K562 (cell line): ENCODE data around the gene CREG2. TPM values are rescaled to one million over a fixed set of nuclear protein-coding genes. Genes with fewer than 3 reads are reported as not detected.

ENCODE experiments used
- ATAC-seq: fragments of 200-7000 bp; cut with Tn5 transposase; 3 replicates; pipeline ENCODE4 v1.9.1; 2020; ENCODE audit warnings: moderate library complexity
- BruUV-seq: library from RNA; stranded (reverse); fragments of 400-500 nt; replicated peaks from 2 replicates; lab custom pipeline; 2021; lab: Mats Ljungman, UMichigan
- CTCF ChIA-PET: fragments of 300-600 bp; formaldehyde crosslinking; extraction: SDS; loops from one replicate; lab custom pipeline; 2021; ENCODE audit warnings: low intra/inter-chr PET ratio; lab: Yijun Ruan, JAX
- POLR2A ChIA-PET: fragments of 300-600, 350-650 bp; sonication (Branson Sonifier 250); formaldehyde crosslinking; extraction: SDS; loops from one replicate; lab custom pipeline; 2021; ENCODE audit warnings: antibody characterized with exemption, inconsistent platforms; lab: Yijun Ruan, JAX
- DNase-seq, 4 experiments: peaks; one replicate each; pipeline versions ENCODE4 v3.0.0 to v3.0.0-alpha.2; 2011 to 2018; ENCODE audit warnings: low spot score in 3 of 4, mixed read lengths in 3 of 4; ENCODE audit errors: extremely low read depth in 1 of 4
- FAIRE-seq: peaks from 2 replicates; lab custom pipeline; 2011; peaks lifted over from hg19 to GRCh38; lab: Jason Lieb, UNC
- H2AFZ ChIP-seq: 2 replicates; pipeline ENCODE4 v1.6.0; 2011; ENCODE audit warnings: low read depth, low read length, control low read depth, inconsistent platforms
- H3K27ac ChIP-seq: fragments of 200-600 bp; 3 replicates; pipeline ENCODE4 v1.8.0; 2011; ENCODE audit warnings: low read depth, mild to moderate bottlenecking, control low read depth, inconsistent platforms, low read length, moderate library complexity, mixed read lengths; ENCODE audit errors: extremely low read depth
- H3K27me3 ChIP-seq, 2 experiments: fragments of 300-600 bp in 1 of 2; 2 replicates in 1 of 2; 3 replicates in 1 of 2; pipeline versions ENCODE4 v1.6.0 to v1.8.0; 2011; ENCODE audit warnings: inconsistent platforms in 2 of 2, low read length in 2 of 2, mild to moderate bottlenecking in 1 of 2, mixed read lengths in 1 of 2, moderate library complexity in 1 of 2; ENCODE audit not compliant: control insufficient read depth in 2 of 2, insufficient read depth in 2 of 2
- H3K36me3 ChIP-seq: fragments of 300-600 bp; 3 replicates; pipeline ENCODE4 v1.8.0; 2011; ENCODE audit warnings: mild to moderate bottlenecking, low read length, inconsistent platforms; ENCODE audit not compliant: control insufficient read depth, insufficient read depth
- H3K4me1 ChIP-seq, 2 experiments: fragments of 200-600 bp in 1 of 2; replicated peaks in 1 of 2; 2 replicates in 1 of 2; 3 replicates in 1 of 2; pipeline versions ENCODE4 v1.5.1 to v1.8.0; 2011; ENCODE audit warnings: inconsistent platforms in 2 of 2, low read length in 2 of 2, mild to moderate bottlenecking in 1 of 2, mixed read lengths in 1 of 2, moderate library complexity in 1 of 2; ENCODE audit not compliant: control insufficient read depth in 2 of 2, insufficient read depth in 2 of 2
- H3K4me2 ChIP-seq: 2 replicates; pipeline ENCODE4 v1.6.1; 2011; ENCODE audit warnings: low read length, control low read depth, inconsistent platforms, mixed read lengths; ENCODE audit not compliant: insufficient read depth
- H3K4me3 ChIP-seq: fragments of 200-600 bp; sonication (generic), shearing (Covaris generic); 2 replicates; pipeline ENCODE4 v1.5.1; 2016; ENCODE audit warnings: control low read depth, inconsistent platforms
- H3K79me2 ChIP-seq: fragments of 200-600 bp; 3 replicates; pipeline ENCODE4 v1.8.0; 2011; ENCODE audit warnings: low read length, inconsistent platforms; ENCODE audit not compliant: control insufficient read depth, insufficient read depth
- H3K9ac ChIP-seq, 2 experiments: 2 replicates each; pipeline versions ENCODE4 v1.6.0 to v1.6.1; 2011; ENCODE audit warnings: low read depth in 2 of 2, low read length in 2 of 2, control low read depth in 1 of 2, inconsistent platforms in 1 of 2, mild to moderate bottlenecking in 1 of 2, mixed read lengths in 1 of 2; ENCODE audit not compliant: insufficient read depth in 1 of 2
- H3K9me1 ChIP-seq: one replicate; pipeline ENCODE4 v1.6.0; 2011; ENCODE audit warnings: inconsistent platforms, mild to moderate bottlenecking, low read length, moderate library complexity; ENCODE audit not compliant: control insufficient read depth, insufficient read depth
- H3K9me3 ChIP-seq: replicated peaks from 2 replicates; pipeline ENCODE4 v1.5.1; 2011; ENCODE audit warnings: low read depth, low read length, inconsistent platforms; ENCODE audit not compliant: control insufficient read depth, insufficient read depth
- H4K20me1 ChIP-seq: replicated peaks from 2 replicates; pipeline ENCODE4 v1.6.1; 2011; ENCODE audit warnings: low read length, inconsistent platforms, mixed read lengths; ENCODE audit not compliant: control insufficient read depth, insufficient read depth
- CTBP1 ChIP-seq: fragments of 450-650 bp; IDR thresholded peaks from 2 replicates; pipeline ENCODE4 v1.6.1; 2016; ENCODE audit warnings: borderline replicate concordance
- CTCFL ChIP-seq: IDR thresholded peaks from 2 replicates; pipeline ENCODE4 v1.6.1; 2011; ENCODE audit warnings: borderline replicate concordance, low read depth, mild to moderate bottlenecking, moderate library complexity, low read length; ENCODE audit not compliant: insufficient read depth, poor library complexity, severe bottlenecking
- GTF2A2 ChIP-seq: IDR thresholded peaks from 2 replicates; pipeline ENCODE4 v1.6.1; 2016; ENCODE audit warnings: mild to moderate bottlenecking, missing genetic modification characterization, missing compliant biosample characterization
- NFXL1 ChIP-seq: fragments of 450-650 bp; formaldehyde crosslinking; IDR thresholded peaks from 2 replicates; pipeline ENCODE4 v1.4.0; 2021; ENCODE audit warnings: mild to moderate bottlenecking
- REST ChIP-seq, 2 experiments: fragments of 450-650 bp; formaldehyde crosslinking in 1 of 2; IDR thresholded peaks; 2 replicates each; pipeline versions ENCODE4 v1.4.0 to v1.6.1; 2014 to 2020; ENCODE audit warnings: mild to moderate bottlenecking in 2 of 2, borderline replicate concordance in 1 of 2, low read depth in 1 of 2
- ZFP91 ChIP-seq: sonication (generic); formaldehyde crosslinking; IDR thresholded peaks from 2 replicates; pipeline ENCODE4 v1.8.0; 2022; ENCODE audit warnings: mild to moderate bottlenecking, missing genetic modification reagents
- ZNF316 ChIP-seq: fragments of 450-650 bp; IDR thresholded peaks from 2 replicates; pipeline ENCODE4 v1.6.1; 2016
- ZNF551 ChIP-seq: fragments of 250-450 bp; sonication (Bioruptor Pico); IDR thresholded peaks from 2 replicates; pipeline ENCODE4 v1.5.0; 2021; ENCODE audit warnings: mild to moderate bottlenecking, moderate library complexity
- WGBS: fragments of 100-300 bp; shearing (Covaris generic); methylation state at CpG from one replicate; pipeline ENCODE4 v1.1.6; 2016; ENCODE audit warnings: low coverage, mixed read lengths; ENCODE audit not compliant: insufficient coverage; ENCODE audit errors: missing lambda C conversion rate; 5-methylcytosine and 5-hydroxymethylcytosine counted together
- in situ Hi-C: fragments of 300-500 bp; cut with MboI; formaldehyde crosslinking; loops from 4 replicates; pipeline ENCODE4 v1.15.0; 2018; ENCODE audit warnings: inconsistent platforms, mixed read lengths
- intact Hi-C: fragments of 100-400 bp; cut with micrococcal nuclease; formaldehyde crosslinking; loops from 2 replicates; pipeline ENCODE4 v1.14.2; 2022
- polyA plus RNA-seq, 8 experiments: library from polyadenylated mRNA; depleted of rRNA in 4 of 8; stranded (reverse) in 5 of 8; unstranded in 3 of 8; fragments of >200 nt; fragmentation: Nextera tagmentation in 2 of 8; fragmentation: Illumina TruSeq in 1 of 8; extraction: Ambion mirVana in 2 of 8; extraction: Trizol in 1 of 8; gene quantifications; 2 replicates each; pipeline versions ENCODE4 v1.2.1 to v1.2.3, GENCODE V29; 2011 to 2014; ENCODE audit warnings: inconsistent platforms in 1 of 8, missing spikeins in 1 of 8
- total RNA-seq, 7 experiments: library from RNA; depleted of rRNA in 6 of 7; stranded (reverse); fragments of >200 nt in 6 of 7; fragmentation: Illumina TruSeq in 2 of 7; extraction: Trizol in 2 of 7; gene quantifications; 2 replicates each; pipeline versions ENCODE4 v1.2.1 to v1.2.3, GENCODE V29; 2011 to 2021; ENCODE audit warnings: low replicate concordance in 1 of 7

Gene CREG2
- total and polyA plus RNA-seq, 9 of the 15 experiments (the other 6 are each of a cell fraction or from before 2014, with no cell fraction given): not detected

- H3K27ac ChIP-seq: no peak overlapping the region
- H3K79me2 ChIP-seq: no peaks in the 10 kb centered on the region
- peak overlapping the region; percentile 28; the same call in 1 of the 2 replicates for H2AFZ ChIP-seq
- intact Hi-C loops: loop anchor here (5.0 to 10.0 kb wide), 2 partner anchors 75 to 97 kb away; no protein-coding TSS in a partner anchor
- ATAC-seq: peak; percentile 89
- POLR2A ChIA-PET: interaction anchor here (0.5 to 1.2 kb wide), 6 partner anchors 9 to 931 kb away, joined by 3 to 4 read pairs (median 3); no protein-coding TSS in a partner anchor
- H3K9ac ChIP-seq: no peak overlapping the region
- no peaks in the 10 kb centered on the region for H3K9me3 ChIP-seq
- peak; percentile 70 to 78 (median 75) for DNase-seq
- FAIRE-seq: peak; percentile 85
- WGBS: 14% methylated on average over 19 of the region's 21 CpGs
- peaks cover 0 to 4% of the 10 kb centered on the region in 2 experiments; a peak in 2 of 5 replicates for H3K4me1 ChIP-seq
- no peaks in the 10 kb centered on the region for H3K36me3 ChIP-seq
- no peaks in the 10 kb centered on the region for H4K20me1 ChIP-seq
- H3K9me1 ChIP-seq: no peaks in the 10 kb centered on the region
- no TSS peak for BruUV-seq
- H3K27me3 ChIP-seq: peaks cover 5 to 27% of the 10 kb centered on the region in 2 experiments; a peak in 2 of 5 replicates
- H3K4me3 ChIP-seq: no peak overlapping the region
- peak overlapping the region; percentile 1; the same call in 1 of the 2 replicates for H3K4me2 ChIP-seq
- CTCF ChIA-PET: interaction anchor here (0.7 kb wide), 2 partner anchors 490 to 1264 kb away, joined by 3 to 6 read pairs; no protein-coding TSS in a partner anchor
- in situ Hi-C loops: no loop called here
- TF ChIP-seq NFXL1 (CRISPR knock-in tag) (no peak), GTF2A2 (no peak), CTBP1 (0 out of 2 replicates have a peak, but pooled peaks have one; percentile 39), ZNF316 (peak; percentile 63), REST (IDR thresholded peaks at IDR 0.05; ENCODE audit: borderline replicate concordance) (peak; percentile 52), REST (CRISPR knock-in tag; IDR thresholded peaks at IDR 0.05; ENCODE audit: low read depth) (no peak), ZFP91 (no peak), CTCFL (peak; percentile 55), ZNF551 (CRISPR knock-in tag) (no peak)
Observed at GRCh38 chr2:101341901-101342624, 45.2 kb downstream of the CREG2 start.
